ENCODE measurements around the gene SLAIN1.
A peak's percentile ranks its signal among the peaks of the same experiment; 100 is the strongest.

The SLAIN1 gene

GRCh38 chr13:77749344-77749880 is 51.9 kb downstream of the SLAIN1 start:
- H3K4me1 ChIP-seq = no peaks in the 10 kb centered on the region
- H3K9me3 ChIP-seq = no peaks in the 10 kb centered on the region
- in situ Hi-C loops (cut with MboI; ENCODE audit: low sequenced_read_pairs) = loop anchor here (5.0 kb wide), 1 partner anchor 152 kb away; no protein-coding TSS in a partner anchor
- DNase-seq (ENCODE audit: low spot score in 2 of 2) = no peak
- H3K36me3 ChIP-seq (replicated peaks) = peaks cover 14% of the 10 kb centered on the region
- no peaks in the 10 kb centered on the region for H3K27me3 ChIP-seq (ENCODE audit: low read depth)
- H3K4me3 ChIP-seq = no peak overlapping the region

- no peaks in the 10 kb centered on the region for H3K27me3 ChIP-seq (ENCODE audit: low read depth)
- no peak overlapping the region for H3K4me3 ChIP-seq
- no peaks in the 10 kb centered on the region for H3K9me3 ChIP-seq
- H3K4me1 ChIP-seq = no peaks in the 10 kb centered on the region
- in situ Hi-C loops (cut with MboI; ENCODE audit: low sequenced_read_pairs) = no loop called here
- peaks cover 7% of the 10 kb centered on the region; the same call in 1 of the 2 replicates for H3K36me3 ChIP-seq (replicated peaks)
- peak; percentile 57 to 60 for DNase-seq (ENCODE audit: low spot score in 2 of 2)
These were observed 54.3 kb downstream of the SLAIN1 start for GRCh38 chr13:77751513-77752456.

- no peaks in the 10 kb centered on the region for H3K9me3 ChIP-seq
- in situ Hi-C loops (cut with MboI; ENCODE audit: low sequenced_read_pairs) = no loop called here
- H3K36me3 ChIP-seq (replicated peaks) = peaks cover 7% of the 10 kb centered on the region; the same call in 1 of the 2 replicates
- no peaks in the 10 kb centered on the region for H3K27me3 ChIP-seq (ENCODE audit: low read depth)
- no peak for DNase-seq (ENCODE audit: low spot score in 2 of 2)
- H3K4me3 ChIP-seq = no peak overlapping the region
- no peaks in the 10 kb centered on the region for H3K4me1 ChIP-seq
These were observed 55.1 kb downstream of the SLAIN1 start for GRCh38 chr13:77752512-77753069.

DNA sequence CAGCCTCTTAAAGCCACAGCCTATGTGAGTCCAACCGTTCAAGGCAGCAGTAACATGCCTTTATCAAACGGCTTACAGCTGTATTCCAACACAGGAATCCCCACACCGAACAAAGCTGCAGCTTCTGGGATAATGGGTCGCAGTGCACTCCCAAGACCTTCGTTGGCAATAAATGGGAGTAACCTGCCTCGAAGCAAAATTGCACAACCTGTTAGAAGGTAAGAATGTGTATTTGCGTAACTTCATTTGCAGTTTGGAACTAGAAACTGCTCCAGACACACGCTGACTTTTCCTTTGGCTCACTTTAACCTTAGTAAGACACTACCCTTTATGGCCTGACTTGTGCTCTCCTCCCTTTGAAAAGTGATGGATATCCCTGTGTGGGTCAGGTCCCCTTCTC is 63.4 kb downstream of the SLAIN1 start:
- Histone ChIP-seq H3K36me3 (replicated peaks) (peaks cover 8% of the 10 kb centered on the region), H3K4me3 (no peak overlapping the region), H3K4me1 (no peaks in the 10 kb centered on the region), H3K27me3 (ENCODE audit: low read depth) (no peaks in the 10 kb centered on the region), H3K9me3 (no peaks in the 10 kb centered on the region)
- in situ Hi-C loops (cut with MboI; ENCODE audit: low sequenced_read_pairs) = no loop called here
- no peak for DNase-seq (ENCODE audit: low spot score in 2 of 2)

- DNase-seq (ENCODE audit: low spot score in 2 of 2) = no peak
- H3K9me3 ChIP-seq = no peaks in the 10 kb centered on the region
- H3K4me3 ChIP-seq = no peak overlapping the region
- peaks cover 8% of the 10 kb centered on the region for H3K36me3 ChIP-seq (replicated peaks)
- in situ Hi-C loops (cut with MboI; ENCODE audit: low sequenced_read_pairs) = no loop called here
- no peaks in the 10 kb centered on the region for H3K4me1 ChIP-seq
- H3K27me3 ChIP-seq (ENCODE audit: low read depth) = no peaks in the 10 kb centered on the region
These were observed 69.9 kb downstream of the SLAIN1 start for GRCh38 chr13:77767413-77767812.

- H3K4me3 ChIP-seq = no peak overlapping the region
- in situ Hi-C loops (cut with MboI; ENCODE audit: low sequenced_read_pairs) = loop anchor here (10.0 kb wide), 1 partner anchor 351 kb away; no protein-coding TSS in a partner anchor
- no peaks in the 10 kb centered on the region for H3K27me3 ChIP-seq (ENCODE audit: low read depth)
- DNase-seq (ENCODE audit: low spot score in 2 of 2) = no peak
- no peaks in the 10 kb centered on the region for H3K36me3 ChIP-seq (replicated peaks)
- no peaks in the 10 kb centered on the region for H3K9me3 ChIP-seq
- no peaks in the 10 kb centered on the region for H3K4me1 ChIP-seq
These were observed 76.7 kb downstream of the SLAIN1 start for GRCh38 chr13:77774181-77774580.

DNA sequence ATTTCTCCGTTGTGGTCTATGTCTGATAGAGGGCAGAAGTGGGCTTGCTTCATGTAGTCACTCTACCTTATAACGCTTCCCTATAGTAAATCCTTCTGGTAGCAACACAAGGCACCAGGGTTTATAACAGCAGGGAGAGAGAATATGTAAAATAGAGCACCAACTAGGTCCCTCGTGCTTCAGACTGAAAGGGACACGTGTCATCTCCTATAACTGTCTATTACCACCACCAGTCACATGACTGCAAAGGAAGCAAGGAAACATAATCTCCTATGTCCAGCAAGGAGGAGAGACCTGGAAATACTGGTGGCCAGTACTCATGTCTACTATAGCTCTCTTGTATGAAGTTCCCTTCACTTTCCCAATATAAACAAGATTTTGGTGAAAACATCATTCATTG is 79.2 kb downstream of the SLAIN1 start:
- Histone ChIP-seq H3K36me3 (replicated peaks) (no peaks in the 10 kb centered on the region), H3K4me1 (no peaks in the 10 kb centered on the region), H3K9me3 (no peaks in the 10 kb centered on the region), H3K27me3 (ENCODE audit: low read depth) (no peaks in the 10 kb centered on the region), H3K4me3 (no peak overlapping the region)
- in situ Hi-C loops (cut with MboI; ENCODE audit: low sequenced_read_pairs) = loop anchor here (10.0 kb wide), 1 partner anchor 348 kb away; no protein-coding TSS in a partner anchor
- no peak for DNase-seq (ENCODE audit: low spot score in 2 of 2)

GRCh38 chr13:77779552-77780272 is 82.2 kb downstream of the SLAIN1 start:
- in situ Hi-C loops (cut with MboI; ENCODE audit: low sequenced_read_pairs) = loop anchor here (10.0 kb wide), 1 partner anchor 345 kb away; no protein-coding TSS in a partner anchor

DNA sequence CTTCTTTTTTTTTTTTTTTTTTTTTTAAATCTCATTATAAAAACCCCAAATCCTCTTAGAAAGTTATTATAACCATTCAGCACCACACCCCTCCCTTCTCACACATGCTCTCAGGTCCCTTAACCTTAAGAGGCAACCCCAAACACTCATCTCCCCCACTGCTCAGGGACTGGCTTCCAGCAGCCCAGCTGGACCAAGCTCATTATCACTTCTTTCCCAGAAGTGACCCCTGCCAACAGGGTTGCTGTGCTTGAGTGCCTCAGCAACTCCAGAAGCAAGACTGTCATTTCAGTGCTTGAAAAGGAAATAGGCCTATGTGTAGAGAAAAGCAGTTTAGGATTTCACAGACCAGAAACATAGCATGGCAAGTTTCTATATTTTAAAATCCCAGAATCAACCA is 84.3 kb downstream of the SLAIN1 start:
- in situ Hi-C loops (cut with MboI; ENCODE audit: low sequenced_read_pairs) = no loop called here
- no peaks in the 10 kb centered on the region for H3K27me3 ChIP-seq (ENCODE audit: low read depth)
- no peaks in the 10 kb centered on the region for H3K36me3 ChIP-seq (replicated peaks)
- H3K9me3 ChIP-seq = no peaks in the 10 kb centered on the region
- no peaks in the 10 kb centered on the region for H3K4me1 ChIP-seq
- no peak overlapping the region for H3K4me3 ChIP-seq
- no peak for DNase-seq (ENCODE audit: low spot score in 2 of 2)

More at GRCh38 chr13:77779552-77780272, 82.2 kb downstream of the SLAIN1 start:
- H3K9me3 ChIP-seq = no peaks in the 10 kb centered on the region
- H3K27me3 ChIP-seq (ENCODE audit: low read depth) = no peaks in the 10 kb centered on the region
- no peaks in the 10 kb centered on the region for H3K4me1 ChIP-seq
- no peak overlapping the region for H3K4me3 ChIP-seq
- peak; percentile 35 to 48 for DNase-seq (ENCODE audit: low spot score in 2 of 2)
- no peaks in the 10 kb centered on the region for H3K36me3 ChIP-seq (replicated peaks)

DNA sequence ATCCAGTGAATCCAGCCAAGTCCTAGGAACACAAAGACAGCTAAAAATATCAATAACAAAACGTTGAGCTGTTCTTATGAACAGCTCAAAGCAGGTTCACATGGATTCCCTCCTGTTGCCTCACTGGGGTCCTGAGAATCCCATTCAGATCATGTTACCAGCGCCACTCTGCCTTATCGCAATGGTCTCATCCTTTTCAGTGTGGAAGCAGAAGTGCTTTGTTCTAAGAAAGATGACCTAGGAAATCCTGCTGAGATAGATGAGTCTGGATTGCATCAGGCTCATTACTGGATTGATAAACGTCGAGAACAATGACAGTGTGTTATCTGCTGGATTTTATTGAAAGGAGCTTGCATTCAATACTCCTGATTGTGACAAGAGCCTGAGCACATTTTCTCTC is 87.0 kb downstream of the SLAIN1 start:
- no peaks in the 10 kb centered on the region for H3K9me3 ChIP-seq
- no peak for DNase-seq (ENCODE audit: low spot score in 2 of 2)
- no peaks in the 10 kb centered on the region for H3K4me1 ChIP-seq
- H3K4me3 ChIP-seq = no peak overlapping the region
- in situ Hi-C loops (cut with MboI; ENCODE audit: low sequenced_read_pairs) = no loop called here
- no peaks in the 10 kb centered on the region for H3K27me3 ChIP-seq (ENCODE audit: low read depth)
- no peaks in the 10 kb centered on the region for H3K36me3 ChIP-seq (replicated peaks)

GRCh38 chr13:77786695-77787287 is 89.3 kb downstream of the SLAIN1 start:
- no peak for DNase-seq (ENCODE audit: low spot score in 2 of 2)
- H3K36me3 ChIP-seq (replicated peaks) = no peaks in the 10 kb centered on the region
- H3K4me1 ChIP-seq = no peaks in the 10 kb centered on the region
- no peaks in the 10 kb centered on the region for H3K9me3 ChIP-seq
- H3K27me3 ChIP-seq (ENCODE audit: low read depth) = no peaks in the 10 kb centered on the region
- in situ Hi-C loops (cut with MboI; ENCODE audit: low sequenced_read_pairs) = no loop called here
- H3K4me3 ChIP-seq = no peak overlapping the region

- H3K9me3 ChIP-seq = no peaks in the 10 kb centered on the region
- no peak overlapping the region for H3K4me3 ChIP-seq
- H3K4me1 ChIP-seq = no peaks in the 10 kb centered on the region
- in situ Hi-C loops (cut with MboI; ENCODE audit: low sequenced_read_pairs) = no loop called here
- H3K36me3 ChIP-seq (replicated peaks) = no peaks in the 10 kb centered on the region
- H3K27me3 ChIP-seq (ENCODE audit: low read depth) = no peaks in the 10 kb centered on the region
- DNase-seq (ENCODE audit: low spot score in 2 of 2) = no peak
These were observed 91.9 kb downstream of the SLAIN1 start for GRCh38 chr13:77789376-77789775.

DNA sequence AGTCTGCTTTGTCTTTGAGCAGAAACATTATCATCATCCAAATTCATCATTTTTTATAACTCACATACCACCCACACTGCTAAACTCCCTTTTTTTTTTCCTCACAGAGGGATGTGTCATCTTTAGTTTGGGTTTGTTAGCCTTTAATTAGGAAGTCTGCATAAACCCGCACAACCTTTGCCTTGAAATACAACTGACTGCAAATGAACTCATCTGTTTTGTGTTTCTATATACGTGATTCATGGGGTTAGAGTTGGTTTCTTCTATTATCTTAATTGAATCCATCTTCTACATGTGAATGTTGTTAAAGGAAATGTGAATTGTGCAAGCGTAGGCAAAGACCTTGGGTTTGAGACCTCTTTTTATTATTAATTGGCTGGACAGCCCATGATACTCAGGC is 102.7 kb downstream of the SLAIN1 start:
- DNase-seq (ENCODE audit: low spot score in 2 of 2) = no peak
- peaks cover 6% of the 10 kb centered on the region; the same call in 1 of the 2 replicates for H3K27me3 ChIP-seq (ENCODE audit: low read depth)
- H3K36me3 ChIP-seq (replicated peaks) = no peaks in the 10 kb centered on the region
- no peaks in the 10 kb centered on the region for H3K4me1 ChIP-seq
- no peak overlapping the region for H3K4me3 ChIP-seq
- in situ Hi-C loops (cut with MboI; ENCODE audit: low sequenced_read_pairs) = no loop called here
- no peaks in the 10 kb centered on the region for H3K9me3 ChIP-seq
